HG02943 (cell line): Measurements from ENCODE around the gene PUS7.
"Not testable (repeated sequence)": the region's sequence is repeated elsewhere in the genome, so short reads cannot be mapped to it uniquely, and the experiment has no call there.

Source experiments
- ATAC-seq: cut with Tn5 transposase; IDR thresholded peaks from one replicate; pipeline ENCODE4 v1.9.1; 2021; ENCODE audit warnings: mild to moderate bottlenecking, low read depth, moderate library complexity; ENCODE audit not compliant: unreplicated experiment

Gene PUS7

GRCh38 chr7:105450177-105450861, 71.8 kb downstream of the PUS7 start:
- ATAC-seq = no peak

GRCh38 chr7:105448181-105448580, 73.9 kb downstream of the PUS7 start:
- no peak for ATAC-seq

GRCh38 chr7:105444342-105444987, 77.6 kb downstream of the PUS7 start:
- ATAC-seq = no peak

GRCh38 chr7:105442214-105442613, 79.9 kb downstream of the PUS7 start:
- not testable (repeated sequence) for ATAC-seq

- ATAC-seq = no peak
These were observed 82.7 kb downstream of the PUS7 start for GRCh38 chr7:105439174-105439893.

GRCh38 chr7:105438847-105439173, 83.3 kb downstream of the PUS7 start:
- no peak for ATAC-seq

GRCh38 chr7:105438254-105438653, 83.8 kb downstream of the PUS7 start:
- no peak for ATAC-seq

- ATAC-seq = not testable (repeated sequence)
These were observed 84.7 kb downstream of the PUS7 start for GRCh38 chr7:105437356-105437755.

GRCh38 chr7:105429746-105430612, 92.1 kb downstream of the PUS7 start:
- ATAC-seq = no peak

- no peak for ATAC-seq
These were observed 95.4 kb downstream of the PUS7 start for GRCh38 chr7:105426606-105427146.

- ATAC-seq = no peak
These were observed 98.1 kb downstream of the PUS7 start for GRCh38 chr7:105423987-105424386.

GRCh38 chr7:105413887-105414437, 108.1 kb downstream of the PUS7 start:
- no peak for ATAC-seq

GRCh38 chr7:105410774-105411173, 111.3 kb downstream of the PUS7 start:
- ATAC-seq = not testable (repeated sequence)

GRCh38 chr7:105409775-105410174, 112.3 kb downstream of the PUS7 start:
- not testable (repeated sequence) for ATAC-seq

- no peak for ATAC-seq
These were observed 113.2 kb downstream of the PUS7 start for GRCh38 chr7:105408791-105409410.
